Right renal pelvis (tissue), 4 donors: Measurements from ENCODE around the gene APBB3. TPM values are rescaled to one million over a fixed set of nuclear protein-coding genes. Genes with fewer than 3 reads are reported as not detected.

ENCODE experiments used
- polyA plus RNA-seq, 4 donors: library from polyadenylated mRNA; unstranded; fragments of 120-200 nt; gene quantifications; one replicate each; pipeline ENCODE4 v1.2.1, GENCODE V29; 2013; ENCODE audit not compliant: insufficient read length in 4 of 4

Gene APBB3
- polyA plus RNA-seq, 4 donors = 31.3 to 39.8 (median 33.9) TPM

Other genes with a start within 250 kb of the APBB3 start
- gene HBEGF, start 218.0 kb downstream of the APBB3 start, polyA plus RNA-seq = 10 to 100 TPM; 10.7 to 12.4 (median 11.0) TPM
- gene SLC4A9, start 204.4 kb downstream of the APBB3 start, polyA plus RNA-seq = 10 to 100 TPM; 17.6 to 36.2 (median 19.8) TPM
- 100 to 1,000 TPM; 101 to 115 (median 108) TPM for gene ANKHD1, start 162.8 kb downstream of the APBB3 start, polyA plus RNA-seq
- 10 to 100 TPM; 10.4 to 12.5 (median 12.0) TPM for gene EIF4EBP3, start 16.9 kb downstream of the APBB3 start, polyA plus RNA-seq
- gene SRA1, start 7.1 kb downstream of the APBB3 start, polyA plus RNA-seq = 10 to 100 TPM; 23.4 to 29.6 (median 26.4) TPM
- gene SLC35A4, start 230 bp upstream of the APBB3 start, polyA plus RNA-seq = 10 to 100 TPM; 83.5 to 87.5 (median 85.2) TPM
- 10 to 100 TPM in 1 of 4 donors, 1 to 10 TPM in 3; 7.3 to 10.0 (median 8.4) TPM for gene CD14, start 68.6 kb upstream of the APBB3 start, polyA plus RNA-seq
- gene TMCO6, start 74.9 kb upstream of the APBB3 start, polyA plus RNA-seq = 10 to 100 TPM; 15.5 to 18.8 (median 16.9) TPM
- gene NDUFA2, start 83.0 kb upstream of the APBB3 start, polyA plus RNA-seq = 100 to 1,000 TPM in 1 of 4 donors, 10 to 100 TPM in 3; 73.4 to 113 (median 79.0) TPM
- gene IK, start 83.2 kb upstream of the APBB3 start, polyA plus RNA-seq = 100 to 1,000 TPM; 150 to 164 (median 156) TPM
- gene WDR55, start 100.3 kb upstream of the APBB3 start, polyA plus RNA-seq = 10 to 100 TPM; 13.2 to 15.3 (median 14.3) TPM
- under 1 TPM in 2 of 4 donors, not detected in 2; 0.14 to 0.29 TPM for gene DND1, start 109.0 kb upstream of the APBB3 start, polyA plus RNA-seq
- 10 to 100 TPM; 65.0 to 67.1 (median 66.5) TPM for gene HARS1, start 126.8 kb upstream of the APBB3 start, polyA plus RNA-seq
- gene HARS2, start 126.9 kb upstream of the APBB3 start, polyA plus RNA-seq = 10 to 100 TPM; 42.7 to 47.6 (median 45.9) TPM
- 100 to 1,000 TPM; 103 to 126 (median 118) TPM for gene ZMAT2, start 135.8 kb upstream of the APBB3 start, polyA plus RNA-seq
- under 1 TPM in 1 of 4 donors, not detected in 3; 0.06 TPM for gene PCDHA1, start 221.5 kb upstream of the APBB3 start, polyA plus RNA-seq
- gene PCDHA2, start 230.3 kb upstream of the APBB3 start, polyA plus RNA-seq = under 1 TPM; 0.13 to 0.30 (median 0.25) TPM
- under 1 TPM; 0.25 to 0.49 (median 0.38) TPM for gene PCDHA3, start 236.5 kb upstream of the APBB3 start, polyA plus RNA-seq
- gene PCDHA4, start 242.5 kb upstream of the APBB3 start, polyA plus RNA-seq = 1 to 10 TPM in 2 of 4 donors, under 1 TPM in 2; 0.62 to 1.6 (median 1.1) TPM